GM13977 (cell line): ENCODE data around the gene SELP.
A peak's percentile ranks its signal among the peaks of the same experiment; 100 is the strongest.

Experiments used
- DNase-seq: peaks from one replicate; pipeline ENCODE4 v3.0.0; 2012; ENCODE audit warnings: low spot score
- in situ Hi-C: fragments of 300-500 bp; cut with MboI; formaldehyde crosslinking; loops from one replicate; pipeline ENCODE4 v1.12.0; 2022; ENCODE audit warnings: low sequenced_read_pairs, low pct_unique_long_range_greater_than_20kb, mixed read lengths, inconsistent platforms; ENCODE audit not compliant: unreplicated experiment
- TF ChIP-seq, protein P1 (sequence below): IDR thresholded peaks from 2 replicates; pipeline ENCODE4 v1.5.1; 2012; ENCODE audit warnings: mild to moderate bottlenecking, control low read depth; ENCODE audit not compliant: insufficient read depth; ENCODE audit errors: extremely low read depth, missing control alignments

Gene SELP

DNA sequence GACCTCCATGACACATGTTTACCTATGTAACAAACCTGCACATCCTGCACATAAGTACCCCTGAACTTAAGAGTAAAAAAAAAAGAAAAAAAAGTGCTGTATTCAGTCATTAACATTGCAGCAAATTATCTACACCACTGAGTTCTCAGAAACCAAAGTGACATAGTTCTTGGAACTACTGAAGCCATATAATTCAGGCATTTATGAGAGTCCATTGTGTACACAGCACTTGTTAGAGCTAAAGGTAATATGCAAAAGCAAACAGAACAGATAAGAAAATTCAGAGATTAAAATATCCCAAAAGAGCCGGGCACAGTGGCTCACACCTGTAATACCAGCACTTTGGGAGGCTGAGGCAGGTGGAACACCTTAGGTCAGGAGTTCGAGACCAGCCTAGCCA, 81.6 kb downstream of the SELP start:
- in situ Hi-C loops, result loop anchor here (10.0 to 25.0 kb wide), 2 partner anchors 83 to 936 kb away; no protein-coding TSS in a partner anchor
- TF ChIP-seq, protein P1, sequence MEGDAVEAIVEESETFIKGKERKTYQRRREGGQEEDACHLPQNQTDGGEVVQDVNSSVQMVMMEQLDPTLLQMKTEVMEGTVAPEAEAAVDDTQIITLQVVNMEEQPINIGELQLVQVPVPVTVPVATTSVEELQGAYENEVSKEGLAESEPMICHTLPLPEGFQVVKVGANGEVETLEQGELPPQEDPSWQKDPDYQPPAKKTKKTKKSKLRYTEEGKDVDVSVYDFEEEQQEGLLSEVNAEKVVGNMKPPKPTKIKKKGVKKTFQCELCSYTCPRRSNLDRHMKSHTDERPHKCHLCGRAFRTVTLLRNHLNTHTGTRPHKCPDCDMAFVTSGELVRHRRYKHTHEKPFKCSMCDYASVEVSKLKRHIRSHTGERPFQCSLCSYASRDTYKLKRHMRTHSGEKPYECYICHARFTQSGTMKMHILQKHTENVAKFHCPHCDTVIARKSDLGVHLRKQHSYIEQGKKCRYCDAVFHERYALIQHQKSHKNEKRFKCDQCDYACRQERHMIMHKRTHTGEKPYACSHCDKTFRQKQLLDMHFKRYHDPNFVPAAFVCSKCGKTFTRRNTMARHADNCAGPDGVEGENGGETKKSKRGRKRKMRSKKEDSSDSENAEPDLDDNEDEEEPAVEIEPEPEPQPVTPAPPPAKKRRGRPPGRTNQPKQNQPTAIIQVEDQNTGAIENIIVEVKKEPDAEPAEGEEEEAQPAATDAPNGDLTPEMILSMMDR, result no peak
- DNase-seq, result no peak

DNA sequence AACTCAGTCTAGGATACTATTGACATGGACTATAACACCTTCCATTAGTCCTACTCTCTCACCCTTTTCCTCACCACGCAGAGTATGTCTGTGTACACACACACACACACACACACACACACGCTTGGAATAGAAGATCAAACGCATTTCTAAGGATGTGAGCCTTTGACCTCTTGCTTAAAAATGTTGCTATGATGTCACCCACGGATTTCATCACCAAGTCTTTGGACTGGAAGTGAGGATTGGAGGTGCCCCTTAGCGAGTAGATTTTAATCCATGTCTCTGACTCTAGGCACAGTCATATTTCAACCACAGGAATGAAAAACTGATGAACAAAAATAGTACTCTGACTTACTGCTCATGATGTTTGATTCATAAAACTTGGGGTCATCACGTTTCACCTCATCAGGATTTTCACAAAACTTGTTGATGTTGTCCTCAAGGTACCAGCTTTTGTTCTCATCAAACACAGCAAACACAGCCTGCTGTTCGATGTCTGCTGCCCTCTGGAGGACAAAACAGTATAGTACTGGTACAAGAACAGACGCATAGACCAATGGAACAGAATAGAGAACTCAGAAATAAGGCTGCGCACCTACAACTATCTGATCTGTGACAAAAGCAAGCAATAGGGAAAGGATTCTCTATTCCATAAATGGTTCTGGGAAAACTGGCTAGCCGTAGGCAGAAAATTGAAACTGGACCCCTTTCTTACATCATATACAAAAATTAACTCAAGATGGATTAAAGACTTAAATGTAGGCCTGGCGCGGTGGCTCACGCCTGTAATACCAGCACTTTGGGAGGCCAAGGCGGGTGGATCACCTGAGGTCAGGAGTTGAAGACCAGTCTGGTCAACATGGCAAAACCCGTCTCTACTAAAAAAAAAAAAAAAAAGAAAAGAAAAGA, 83.6 kb downstream of the SELP start:
- TF ChIP-seq, protein P1, result peak; percentile 78
- DNase-seq, result peak; percentile 11
- in situ Hi-C loops, result loop anchor here (10.0 to 25.0 kb wide), 2 partner anchors 82 to 934 kb away; no protein-coding TSS in a partner anchor

DNA sequence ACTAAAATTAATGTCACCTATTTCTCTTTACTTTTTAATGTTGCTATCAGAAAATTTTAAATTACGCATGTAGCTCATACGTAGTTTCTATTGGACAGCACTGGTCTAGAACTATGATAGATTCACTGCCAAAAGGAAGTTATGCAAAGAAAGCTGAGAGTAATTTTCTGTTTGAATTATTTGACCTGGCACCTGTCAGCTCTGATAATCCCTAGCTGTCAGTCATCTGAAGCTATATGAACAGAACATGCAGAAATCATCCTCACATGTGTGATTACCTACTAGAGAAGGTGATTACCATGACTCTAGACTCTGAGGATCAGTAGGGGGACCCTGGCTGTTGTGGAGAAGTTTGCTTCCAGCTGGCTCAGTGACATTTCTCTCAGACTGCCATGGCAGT, 84.5 kb downstream of the SELP start:
- in situ Hi-C loops, result loop anchor here (10.0 to 25.0 kb wide), 2 partner anchors 81 to 933 kb away; no protein-coding TSS in a partner anchor
- TF ChIP-seq, protein P1, result no peak
- DNase-seq, result no peak

DNA sequence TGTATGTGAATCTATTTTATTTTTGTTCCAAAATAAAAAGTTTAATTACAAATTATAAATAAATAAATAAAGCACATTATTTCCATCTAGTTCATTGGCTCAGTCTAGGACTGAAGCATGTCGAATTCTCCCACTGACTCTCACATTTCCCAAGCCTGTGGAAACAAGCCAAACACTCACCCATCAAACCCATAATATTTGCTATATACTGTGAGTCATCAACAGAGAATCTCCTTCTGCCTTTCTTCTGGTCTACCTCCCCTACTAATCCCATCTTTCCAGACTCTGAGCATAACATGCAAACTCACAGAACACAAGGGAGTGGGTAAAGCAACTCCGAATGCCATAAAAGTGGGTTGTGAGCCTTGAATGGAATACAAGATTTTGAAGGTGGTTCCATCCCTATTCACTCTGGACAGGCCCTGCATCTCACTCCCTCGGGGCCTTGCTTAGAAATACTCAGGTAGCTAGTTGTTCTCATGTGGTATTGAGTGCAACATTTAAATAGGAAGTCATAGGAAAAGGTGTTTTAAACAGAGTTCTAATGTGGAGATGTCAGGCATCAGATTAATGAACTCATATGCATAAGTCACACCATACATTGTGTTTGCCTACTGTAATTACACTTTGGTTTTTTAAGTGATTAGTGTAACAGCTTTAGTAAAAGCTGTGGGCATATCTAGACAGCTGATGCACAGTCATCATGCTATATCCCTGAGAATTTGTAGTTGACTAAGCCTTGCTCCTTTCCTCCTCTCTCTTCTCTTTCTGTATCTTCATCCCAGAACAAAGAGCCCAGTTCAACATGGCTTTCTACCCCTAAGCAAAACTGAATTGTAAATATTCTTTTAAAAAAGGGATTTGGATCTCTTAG, 90.7 kb downstream of the SELP start:
- DNase-seq, result no peak
- TF ChIP-seq, protein P1, result no peak
- in situ Hi-C loops, result loop anchor here (25.0 kb wide), 1 partner anchor 927 kb away; no protein-coding TSS in a partner anchor
